ENCODE results near the gene AGBL1.

Gene AGBL1

DNA sequence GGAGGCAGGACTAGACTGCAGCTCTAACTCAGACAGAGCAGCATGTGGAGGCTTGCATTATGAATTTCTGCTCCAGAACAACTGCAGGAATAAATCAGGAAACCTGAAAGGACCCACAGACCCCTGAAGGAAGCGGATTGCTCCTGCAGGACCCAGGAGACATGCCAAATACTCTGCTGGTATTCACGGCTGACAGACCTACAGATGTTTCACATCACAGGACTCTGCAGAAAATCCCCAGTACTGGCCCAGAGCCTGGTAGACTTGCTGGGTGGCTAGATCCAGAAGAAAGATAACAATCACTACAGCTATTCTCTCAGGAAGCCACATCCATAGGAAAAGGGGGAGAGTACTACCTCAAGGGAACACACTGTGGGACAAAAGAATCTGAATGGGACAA lies 942.1 kb downstream of the AGBL1 start:
- no peak overlapping the region for H3K4me3 ChIP-seq (replicated peaks; ENCODE audit: insufficient read depth, low read length)
- TF ChIP-seq, protein P1, sequence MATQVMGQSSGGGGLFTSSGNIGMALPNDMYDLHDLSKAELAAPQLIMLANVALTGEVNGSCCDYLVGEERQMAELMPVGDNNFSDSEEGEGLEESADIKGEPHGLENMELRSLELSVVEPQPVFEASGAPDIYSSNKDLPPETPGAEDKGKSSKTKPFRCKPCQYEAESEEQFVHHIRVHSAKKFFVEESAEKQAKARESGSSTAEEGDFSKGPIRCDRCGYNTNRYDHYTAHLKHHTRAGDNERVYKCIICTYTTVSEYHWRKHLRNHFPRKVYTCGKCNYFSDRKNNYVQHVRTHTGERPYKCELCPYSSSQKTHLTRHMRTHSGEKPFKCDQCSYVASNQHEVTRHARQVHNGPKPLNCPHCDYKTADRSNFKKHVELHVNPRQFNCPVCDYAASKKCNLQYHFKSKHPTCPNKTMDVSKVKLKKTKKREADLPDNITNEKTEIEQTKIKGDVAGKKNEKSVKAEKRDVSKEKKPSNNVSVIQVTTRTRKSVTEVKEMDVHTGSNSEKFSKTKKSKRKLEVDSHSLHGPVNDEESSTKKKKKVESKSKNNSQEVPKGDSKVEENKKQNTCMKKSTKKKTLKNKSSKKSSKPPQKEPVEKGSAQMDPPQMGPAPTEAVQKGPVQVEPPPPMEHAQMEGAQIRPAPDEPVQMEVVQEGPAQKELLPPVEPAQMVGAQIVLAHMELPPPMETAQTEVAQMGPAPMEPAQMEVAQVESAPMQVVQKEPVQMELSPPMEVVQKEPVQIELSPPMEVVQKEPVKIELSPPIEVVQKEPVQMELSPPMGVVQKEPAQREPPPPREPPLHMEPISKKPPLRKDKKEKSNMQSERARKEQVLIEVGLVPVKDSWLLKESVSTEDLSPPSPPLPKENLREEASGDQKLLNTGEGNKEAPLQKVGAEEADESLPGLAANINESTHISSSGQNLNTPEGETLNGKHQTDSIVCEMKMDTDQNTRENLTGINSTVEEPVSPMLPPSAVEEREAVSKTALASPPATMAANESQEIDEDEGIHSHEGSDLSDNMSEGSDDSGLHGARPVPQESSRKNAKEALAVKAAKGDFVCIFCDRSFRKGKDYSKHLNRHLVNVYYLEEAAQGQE (IDR thresholded peaks at IDR 0.05; ENCODE audit: insufficient replicate concordance, low read depth): no peak

DNA sequence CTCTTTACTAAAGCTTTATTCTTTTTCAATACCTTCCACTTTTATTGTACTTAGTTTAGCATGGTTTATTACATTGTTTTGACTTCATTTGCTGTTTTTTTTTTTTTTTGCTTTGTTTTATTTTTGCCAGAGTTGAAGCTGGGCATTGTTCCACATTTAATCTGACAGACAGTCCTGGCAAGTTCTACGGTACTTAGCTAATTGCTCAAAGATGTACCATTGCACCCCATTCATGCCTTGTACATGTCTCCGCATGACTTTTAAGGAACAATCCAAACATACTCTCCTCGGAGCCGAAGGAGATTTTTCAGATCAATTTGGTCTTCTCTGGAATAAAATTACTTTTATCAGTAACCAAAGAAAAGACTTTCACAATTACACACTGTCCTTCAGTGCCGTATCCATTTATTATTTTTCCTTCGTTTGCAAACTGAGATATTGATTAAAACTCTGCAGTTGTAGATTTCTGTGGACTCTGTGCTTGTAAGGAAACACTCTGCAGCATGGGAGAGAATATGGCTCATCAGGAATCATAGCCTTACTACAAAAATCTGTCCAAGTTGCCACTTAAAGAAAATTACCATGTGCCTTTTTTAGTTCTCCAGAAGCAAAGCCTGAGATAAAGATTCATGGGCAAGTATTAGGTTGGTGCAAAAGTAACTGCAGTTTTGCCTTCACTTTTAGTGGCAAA lies 952.0 kb downstream of the AGBL1 start:
- Histone ChIP-seq H3K27me3 (ENCODE audit: insufficient read depth, poor library complexity, severe bottlenecking) (no peaks in the 10 kb centered on the region), H3K4me3 (replicated peaks; ENCODE audit: insufficient read depth, low read length) (no peak overlapping the region), H3K27ac (replicated peaks) (no peak overlapping the region)
- no peak for DNase-seq (ENCODE audit: low read depth in 1 of 2, low spot score in 1 of 2)
- TF ChIP-seq POLR2AphosphoS5 (IDR thresholded peaks at IDR 0.05; ENCODE audit: low read depth): no peak
- TF ChIP-seq SPI1 (IDR thresholded peaks at IDR 0.05; ENCODE audit: borderline replicate concordance, low read depth): no peak
- TF ChIP-seq, protein P1 (IDR thresholded peaks at IDR 0.05; ENCODE audit: insufficient replicate concordance, low read depth): no peak
- TF ChIP-seq, protein P2, sequence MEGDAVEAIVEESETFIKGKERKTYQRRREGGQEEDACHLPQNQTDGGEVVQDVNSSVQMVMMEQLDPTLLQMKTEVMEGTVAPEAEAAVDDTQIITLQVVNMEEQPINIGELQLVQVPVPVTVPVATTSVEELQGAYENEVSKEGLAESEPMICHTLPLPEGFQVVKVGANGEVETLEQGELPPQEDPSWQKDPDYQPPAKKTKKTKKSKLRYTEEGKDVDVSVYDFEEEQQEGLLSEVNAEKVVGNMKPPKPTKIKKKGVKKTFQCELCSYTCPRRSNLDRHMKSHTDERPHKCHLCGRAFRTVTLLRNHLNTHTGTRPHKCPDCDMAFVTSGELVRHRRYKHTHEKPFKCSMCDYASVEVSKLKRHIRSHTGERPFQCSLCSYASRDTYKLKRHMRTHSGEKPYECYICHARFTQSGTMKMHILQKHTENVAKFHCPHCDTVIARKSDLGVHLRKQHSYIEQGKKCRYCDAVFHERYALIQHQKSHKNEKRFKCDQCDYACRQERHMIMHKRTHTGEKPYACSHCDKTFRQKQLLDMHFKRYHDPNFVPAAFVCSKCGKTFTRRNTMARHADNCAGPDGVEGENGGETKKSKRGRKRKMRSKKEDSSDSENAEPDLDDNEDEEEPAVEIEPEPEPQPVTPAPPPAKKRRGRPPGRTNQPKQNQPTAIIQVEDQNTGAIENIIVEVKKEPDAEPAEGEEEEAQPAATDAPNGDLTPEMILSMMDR (IDR thresholded peaks at IDR 0.05; ENCODE audit: insufficient read depth, low read length): no peak
- no peak for TF ChIP-seq GABPA (IDR thresholded peaks at IDR 0.05; ENCODE audit: low read depth)

More for the DNA sequence above, 942.1 kb downstream of the AGBL1 start:
- no peak overlapping the region for H3K27ac ChIP-seq (replicated peaks)
- H3K27me3 ChIP-seq (ENCODE audit: insufficient read depth, poor library complexity, severe bottlenecking): no peaks in the 10 kb centered on the region
- no peak for DNase-seq (ENCODE audit: low read depth in 1 of 2, low spot score in 1 of 2)

DNA sequence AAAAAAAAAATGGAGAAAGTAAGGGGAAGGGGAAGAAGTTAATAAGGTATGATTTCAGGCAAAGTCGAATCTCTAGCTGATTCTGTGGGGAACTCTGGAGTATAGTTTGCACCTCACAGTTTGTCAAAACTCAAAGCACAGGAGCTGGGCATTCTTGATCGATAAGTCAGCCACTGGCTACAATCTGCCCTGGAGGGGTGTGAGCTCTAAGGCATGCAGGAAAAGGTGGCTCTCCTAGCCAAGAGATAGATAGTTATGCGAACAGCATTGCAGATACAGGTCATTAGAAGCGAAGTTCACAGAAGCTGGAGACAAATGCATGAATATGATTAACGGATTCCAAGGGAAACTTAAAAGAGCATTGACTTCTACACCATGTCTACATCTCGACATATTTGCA lies 952.6 kb downstream of the AGBL1 start:
- TF ChIP-seq, protein P1 (IDR thresholded peaks at IDR 0.05; ENCODE audit: insufficient replicate concordance, low read depth): no peak
- TF ChIP-seq, protein P2 (IDR thresholded peaks at IDR 0.05; ENCODE audit: insufficient read depth, low read length): no peak
- TF ChIP-seq POLR2AphosphoS5 (IDR thresholded peaks at IDR 0.05; ENCODE audit: low read depth) (no peak), GABPA (IDR thresholded peaks at IDR 0.05; ENCODE audit: low read depth) (no peak), SPI1 (IDR thresholded peaks at IDR 0.05; ENCODE audit: borderline replicate concordance, low read depth) (no peak)
- H3K27me3 ChIP-seq (ENCODE audit: insufficient read depth, poor library complexity, severe bottlenecking): no peaks in the 10 kb centered on the region
- DNase-seq (ENCODE audit: low read depth in 1 of 2, low spot score in 1 of 2): no peak

More for the DNA sequence above, 952.6 kb downstream of the AGBL1 start:
- no peak overlapping the region for H3K27ac ChIP-seq (replicated peaks)
- H3K4me3 ChIP-seq (replicated peaks; ENCODE audit: insufficient read depth, low read length): no peak overlapping the region

Measured in HL-60 (cell line).